K562 (cell line): ENCODE results near the gene ZEB2. TPM values are rescaled to one million over a fixed set of nuclear protein-coding genes. Genes with fewer than 3 reads are reported as not detected.

Experiments used
- BRD4 ChIP-seq: fragments of 200-600 bp; sonication (generic); IDR thresholded peaks from 2 replicates; pipeline ENCODE4 v1.6.1; 2017; ENCODE audit warnings: inconsistent platforms
- DPF2 ChIP-seq: fragments of 450-650 bp; IDR thresholded peaks from 2 replicates; pipeline ENCODE4 v1.6.1; 2016
- EGR1 ChIP-seq: fragments of 450-650 bp; conservative IDR thresholded peaks from 2 replicates; pipeline ENCODE4 v1.6.1; 2017; ENCODE audit warnings: mild to moderate bottlenecking
- FOSL1 ChIP-seq: fragments of 200-800 bp; sonication (Bioruptor generic); conservative IDR thresholded peaks from 2 replicates; pipeline ENCODE4 v1.6.1; 2016; ENCODE audit warnings: missing genetic modification characterization, missing compliant biosample characterization
- GTF2A2 ChIP-seq: IDR thresholded peaks from 2 replicates; pipeline ENCODE4 v1.6.1; 2016; ENCODE audit warnings: mild to moderate bottlenecking, missing genetic modification characterization, missing compliant biosample characterization
- HIVEP1 ChIP-seq: fragments of 250-450 bp; sonication (Bioruptor Pico); IDR thresholded peaks from 2 replicates; pipeline ENCODE4 v1.4.0; 2020; ENCODE audit warnings: mild to moderate bottlenecking
- HMGN3 ChIP-seq: IDR thresholded peaks from 2 replicates; pipeline ENCODE4 v1.6.1; 2011; ENCODE audit warnings: borderline replicate concordance, low read depth, mild to moderate bottlenecking, mixed read lengths, low read length; ENCODE audit not compliant: insufficient read length; ENCODE audit errors: extremely low read depth
- KAT7 ChIP-seq: sonication (generic); formaldehyde crosslinking; IDR thresholded peaks from 2 replicates; pipeline ENCODE4 v1.8.0; 2022; ENCODE audit warnings: missing genetic modification reagents, mild to moderate bottlenecking, borderline replicate concordance
- LARP7 ChIP-seq: fragments of 450-650 bp; IDR thresholded peaks from 2 replicates; pipeline ENCODE4 v1.6.1; 2016
- NCOR1 ChIP-seq: fragments of 450-650 bp; IDR thresholded peaks from 2 replicates; pipeline ENCODE4 v1.6.1; 2016; ENCODE audit warnings: mild to moderate bottlenecking, moderate library complexity
- NR2C1 ChIP-seq, 2 experiments: fragments of 450-650 bp; IDR thresholded peaks; 2 replicates each; pipeline ENCODE4 v1.6.1; 2017; ENCODE audit warnings: mild to moderate bottlenecking in 2 of 2, antibody characterized with exemption in 1 of 2, inconsistent platforms in 1 of 2, missing compliant biosample characterization in 1 of 2, missing genetic modification characterization in 1 of 2
- POLR2H ChIP-seq: IDR thresholded peaks from 2 replicates; pipeline ENCODE4 v1.6.1; 2016; ENCODE audit warnings: missing genetic modification characterization, low read depth, mild to moderate bottlenecking, control low read depth, missing compliant biosample characterization, moderate library complexity
- RBFOX2 ChIP-seq: fragments of 200-400 bp; formaldehyde crosslinking; IDR thresholded peaks from 2 replicates; pipeline ENCODE4 v1.6.1; 2017; ENCODE audit warnings: low read depth, mild to moderate bottlenecking, low read length, moderate library complexity
- RBM25 ChIP-seq: fragments of 200-400 bp; formaldehyde crosslinking; IDR thresholded peaks from 2 replicates; pipeline ENCODE4 v1.6.1; 2018; ENCODE audit warnings: low read length, low read depth, moderate library complexity; ENCODE audit not compliant: severe bottlenecking
- RFX1 ChIP-seq: fragments of 450-650 bp; IDR thresholded peaks from 2 replicates; pipeline ENCODE4 v1.6.1; 2016; ENCODE audit warnings: mild to moderate bottlenecking, moderate library complexity
- RUNX1 ChIP-seq: sonication (generic); IDR thresholded peaks from 2 replicates; pipeline ENCODE4 v1.6.1; 2016; ENCODE audit warnings: antibody characterized with exemption, low read depth
- SIN3B ChIP-seq: fragments of 450-650 bp; IDR thresholded peaks from 2 replicates; pipeline ENCODE4 v1.6.1; 2017; ENCODE audit warnings: low read depth, mild to moderate bottlenecking, moderate library complexity
- SRSF1 ChIP-seq: fragments of 200-400 bp; formaldehyde crosslinking; IDR thresholded peaks from 2 replicates; pipeline ENCODE4 v1.6.1; 2017; ENCODE audit warnings: mild to moderate bottlenecking, low read depth, low read length, moderate library complexity
- TRIM25 ChIP-seq: fragments of 450-650 bp; IDR thresholded peaks from 2 replicates; pipeline ENCODE4 v1.7.0; 2016; ENCODE audit warnings: borderline replicate concordance
- ZNF408 ChIP-seq: fragments of 250-450 bp; sonication (Bioruptor Pico); IDR thresholded peaks from 2 replicates; pipeline ENCODE4 v1.4.0; 2020; ENCODE audit warnings: low read depth, mild to moderate bottlenecking, moderate library complexity
- polyA plus RNA-seq, 8 experiments: library from polyadenylated mRNA; depleted of rRNA in 4 of 8; stranded (reverse) in 5 of 8; unstranded in 3 of 8; fragments of >200 nt; fragmentation: Nextera tagmentation in 2 of 8; fragmentation: Illumina TruSeq in 1 of 8; extraction: Ambion mirVana in 2 of 8; extraction: Trizol in 1 of 8; gene quantifications; 2 replicates each; pipeline versions ENCODE4 v1.2.1 to v1.2.3, GENCODE V29; 2011 to 2014; ENCODE audit warnings: inconsistent platforms in 1 of 8, missing spikeins in 1 of 8
- total RNA-seq, 7 experiments: library from RNA; depleted of rRNA in 6 of 7; stranded (reverse); fragments of >200 nt in 6 of 7; fragmentation: Illumina TruSeq in 2 of 7; extraction: Trizol in 2 of 7; gene quantifications; 2 replicates each; pipeline versions ENCODE4 v1.2.1 to v1.2.3, GENCODE V29; 2011 to 2021; ENCODE audit warnings: low replicate concordance in 1 of 7

The ZEB2 gene
- total and polyA plus RNA-seq, 9 of the 15 experiments (the other 6 are each of a cell fraction or from before 2014, with no cell fraction given): 15.1 to 113 (median 72.3) TPM

- no peak for TF ChIP-seq SRSF1
- TF ChIP-seq EGR1: no peak
- TF ChIP-seq NCOR1: 0 out of 2 replicates have a peak, but pooled peaks have one; percentile 23
- TF ChIP-seq RBFOX2: no peak
- TF ChIP-seq RBM25: no peak
- no peak for TF ChIP-seq LARP7
- TF ChIP-seq HMGN3: no peak
- TF ChIP-seq BRD4: no peak
- peak; percentile 76 for TF ChIP-seq DPF2
- TF ChIP-seq GTF2A2 (tag): 0 out of 2 replicates have a peak, but pooled peaks have one; percentile 18
- TF ChIP-seq FOSL1 (tag): peak; percentile 52; the same call in 1 of the 2 replicates
- no peak for TF ChIP-seq ZNF408 (CRISPR knock-in tag)
- TF ChIP-seq TRIM25: no peak
- no peak for TF ChIP-seq RUNX1
- TF ChIP-seq KAT7 (CRISPR knock-in tag): no peak
- TF ChIP-seq SIN3B: no peak
- no peak for TF ChIP-seq POLR2H (tag)
- TF ChIP-seq RFX1: peak; percentile 14; the same call in 1 of the 2 replicates
- TF ChIP-seq HIVEP1 (CRISPR knock-in tag): no peak
- TF ChIP-seq NR2C1 (IDR thresholded peaks at IDR 0.05): peak; percentile 68
- peak; percentile 78 for TF ChIP-seq NR2C1 (tag; IDR thresholded peaks at IDR 0.05)
Measured at GRCh38 chr2:144350151-144350802, 169.6 kb downstream of the ZEB2 start (continued).
